ACC112 (cell line): ENCODE results near the gene INPP5A.

Experiments
- H2AFZ ChIP-seq: fragments of 200-600 bp; sonication (generic); one replicate; pipeline ENCODE4 v1.6.0; 2017; ENCODE audit warnings: antibody characterized with exemption, low read length; ENCODE audit not compliant: unreplicated experiment
- H3K27ac ChIP-seq: fragments of 200-600 bp; sonication (generic); 2 replicates; pipeline ENCODE4 v1.5.1; 2014; ENCODE audit warnings: low read depth, mild to moderate bottlenecking, antibody characterized with exemption, low read length, moderate library complexity
- H3K27me3 ChIP-seq: fragments of 200-600 bp; sonication (generic); 2 replicates; pipeline ENCODE4 v1.6.1; 2014; ENCODE audit warnings: mild to moderate bottlenecking, antibody characterized with exemption, low read length, moderate library complexity, mixed read lengths; ENCODE audit not compliant: insufficient read depth
- H3K36me3 ChIP-seq: fragments of 200-600 bp; sonication (generic); 2 replicates; pipeline ENCODE4 v1.6.1; 2016; ENCODE audit warnings: mild to moderate bottlenecking, antibody characterized with exemption, low read length, moderate library complexity, mixed read lengths; ENCODE audit not compliant: insufficient read depth
- H3K4me1 ChIP-seq: fragments of 200-600 bp; sonication (generic); one replicate; pipeline ENCODE4 v1.6.1; 2016; ENCODE audit warnings: low read length, mixed read lengths; ENCODE audit not compliant: insufficient read depth, unreplicated experiment, control insufficient read depth
- H3K4me3 ChIP-seq: fragments of 200-600 bp; sonication (generic); 2 replicates; pipeline ENCODE4 v1.5.1; 2014; ENCODE audit warnings: mild to moderate bottlenecking, low read depth, low read length
- H3K79me2 ChIP-seq: fragments of 200-600 bp; sonication (generic); one replicate; pipeline ENCODE4 v1.6.0; 2016; ENCODE audit warnings: low read length; ENCODE audit not compliant: control insufficient read depth, unreplicated experiment, insufficient read depth

The INPP5A gene

GRCh38 chr10:132690821-132691610, 153.4 kb downstream of the INPP5A start:
- Histone ChIP-seq H3K36me3 (0 out of 2 replicates have a peak, but pooled peaks cover 5% of the 10 kb centered on the region), H3K79me2 (peaks cover 1% of the 10 kb centered on the region), H3K4me1 (no peaks in the 10 kb centered on the region), H3K27me3 (no peaks in the 10 kb centered on the region), H2AFZ (no peak overlapping the region), H3K27ac (no peak overlapping the region), H3K4me3 (no peak overlapping the region)

DNA sequence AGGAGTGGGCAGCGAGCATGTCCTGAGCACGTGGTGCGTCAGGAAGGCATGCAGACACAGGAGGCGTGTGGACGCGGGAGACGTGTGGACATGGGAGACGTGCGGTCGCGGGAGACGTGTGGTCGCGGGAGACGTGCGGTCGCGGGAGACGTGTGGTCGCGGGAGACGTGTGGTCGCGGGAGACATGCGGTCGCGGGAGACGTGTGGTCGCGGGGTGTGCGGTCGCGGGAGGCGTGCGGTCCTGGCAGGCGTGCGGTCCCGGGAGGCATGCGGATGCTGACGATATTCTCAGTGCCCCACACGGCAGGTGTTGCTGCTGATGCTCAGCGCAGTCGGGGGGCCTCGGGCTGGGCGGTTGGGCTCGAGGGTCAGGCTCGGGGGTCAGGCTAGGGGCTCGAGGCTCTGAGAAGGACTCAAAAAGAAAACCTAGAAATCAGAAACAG, 154.1 kb downstream of the INPP5A start:
- Histone ChIP-seq H2AFZ (no peak overlapping the region), H3K79me2 (no peaks in the 10 kb centered on the region), H3K4me1 (no peaks in the 10 kb centered on the region), H3K27ac (no peak overlapping the region), H3K27me3 (no peaks in the 10 kb centered on the region), H3K4me3 (no peak overlapping the region), H3K36me3 (0 out of 2 replicates have a peak, but pooled peaks cover 5% of the 10 kb centered on the region)

DNA sequence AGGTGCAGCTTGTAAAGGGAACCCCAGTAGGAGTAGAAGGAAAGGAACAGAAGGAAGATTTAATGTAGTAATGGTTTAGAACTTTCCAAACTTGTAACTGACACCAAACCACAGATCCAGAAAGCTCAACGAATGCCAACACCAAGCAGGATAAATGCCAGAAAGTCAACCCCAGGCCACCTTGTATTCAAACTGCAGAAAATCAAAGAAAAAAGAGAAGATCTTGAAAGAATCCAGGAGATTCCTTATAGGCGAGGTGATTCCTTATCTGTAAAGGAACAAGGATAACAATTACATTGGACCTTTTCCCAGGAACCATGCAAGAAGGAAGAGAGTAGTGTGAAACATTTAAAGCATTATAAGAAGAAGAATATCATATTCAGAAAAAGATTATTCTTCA, 154.7 kb downstream of the INPP5A start:
- no peaks in the 10 kb centered on the region for H3K27me3 ChIP-seq
- no peaks in the 10 kb centered on the region for H3K79me2 ChIP-seq
- 0 out of 2 replicates have a peak, but pooled peaks cover 5% of the 10 kb centered on the region for H3K36me3 ChIP-seq
- H2AFZ ChIP-seq, result no peak overlapping the region
- no peak overlapping the region for H3K27ac ChIP-seq
- H3K4me3 ChIP-seq, result no peak overlapping the region
- no peaks in the 10 kb centered on the region for H3K4me1 ChIP-seq

- Histone ChIP-seq H3K27me3 (no peaks in the 10 kb centered on the region), H3K4me3 (no peak overlapping the region), H3K36me3 (0 out of 2 replicates have a peak, but pooled peaks cover 5% of the 10 kb centered on the region), H3K79me2 (no peaks in the 10 kb centered on the region), H3K4me1 (no peaks in the 10 kb centered on the region), H3K27ac (no peak overlapping the region), H2AFZ (no peak overlapping the region)
These were observed 156.1 kb downstream of the INPP5A start for GRCh38 chr10:132693676-132694075.

DNA sequence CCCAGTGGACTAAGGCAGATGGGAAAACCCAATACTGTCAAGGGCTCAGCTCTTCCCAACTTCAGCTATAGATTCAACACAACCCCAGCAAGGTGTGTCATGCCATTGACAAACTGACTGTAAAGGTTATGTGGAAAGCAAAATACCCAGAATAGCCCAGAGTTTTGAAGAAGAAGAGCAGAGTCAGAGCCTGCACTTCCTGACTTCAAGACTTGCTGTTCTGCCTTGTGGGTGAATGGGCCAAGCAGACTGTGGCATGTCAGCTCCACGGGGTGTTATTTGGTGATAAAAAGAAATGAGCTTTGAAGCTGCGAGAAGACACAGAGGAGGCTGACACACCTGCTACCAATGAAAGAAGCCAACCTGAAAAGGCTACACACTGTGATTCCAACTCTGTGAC, 158.6 kb downstream of the INPP5A start:
- Histone ChIP-seq H3K79me2 (no peaks in the 10 kb centered on the region), H3K36me3 (0 out of 2 replicates have a peak, but pooled peaks cover 4% of the 10 kb centered on the region), H3K4me1 (peaks cover 12% of the 10 kb centered on the region), H3K4me3 (no peak overlapping the region), H3K27me3 (no peaks in the 10 kb centered on the region), H2AFZ (no peak overlapping the region), H3K27ac (no peak overlapping the region)

DNA sequence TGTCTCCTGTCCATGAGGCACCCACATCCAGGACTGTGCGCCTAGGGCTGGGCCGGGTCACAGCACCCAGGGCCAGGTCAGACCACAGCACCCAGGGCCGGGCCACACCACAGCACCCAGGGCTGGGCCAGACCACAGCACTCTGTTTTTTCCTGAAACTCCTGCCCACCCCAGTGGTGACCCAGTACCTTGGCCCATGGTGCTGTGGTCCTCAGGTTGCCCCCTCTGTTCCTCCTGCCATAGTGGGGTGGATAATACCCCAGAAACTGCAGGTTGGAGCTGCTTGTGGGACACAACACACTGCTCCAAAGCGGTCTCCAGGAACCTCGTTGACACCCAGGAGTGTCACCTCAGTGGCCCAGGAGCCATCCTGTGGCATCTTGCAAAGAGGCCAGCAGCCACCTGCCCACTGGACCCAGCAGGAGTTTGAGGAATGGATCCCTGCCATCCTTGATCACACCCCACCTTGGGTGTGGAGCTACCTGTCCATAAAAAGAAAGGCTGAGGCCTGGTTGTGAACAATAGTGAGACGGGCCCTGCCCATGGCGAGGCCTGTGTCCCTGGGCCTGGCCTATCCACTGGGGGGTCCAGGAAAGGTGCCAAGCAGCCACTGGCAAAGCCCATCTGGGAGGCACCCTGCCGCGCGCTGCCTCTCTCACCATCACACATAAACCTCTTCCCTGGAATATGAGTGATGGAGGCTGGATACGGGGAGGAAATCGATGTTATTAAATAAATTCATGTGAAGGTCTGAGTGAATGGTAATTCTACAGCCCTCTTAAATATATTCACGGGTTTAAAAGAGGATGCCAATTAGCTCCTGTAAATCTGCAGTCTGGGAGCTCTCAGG, 159.4 kb downstream of the INPP5A start:
- Histone ChIP-seq H2AFZ (no peak overlapping the region), H3K27me3 (no peaks in the 10 kb centered on the region), H3K27ac (no peak overlapping the region), H3K36me3 (no peaks in the 10 kb centered on the region), H3K79me2 (no peaks in the 10 kb centered on the region), H3K4me3 (no peak overlapping the region), H3K4me1 (peaks cover 12% of the 10 kb centered on the region)

GRCh38 chr10:132697578-132698200, 160.1 kb downstream of the INPP5A start:
- no peak overlapping the region for H2AFZ ChIP-seq
- no peaks in the 10 kb centered on the region for H3K36me3 ChIP-seq
- no peak overlapping the region for H3K27ac ChIP-seq
- H3K4me3 ChIP-seq, result no peak overlapping the region
- no peaks in the 10 kb centered on the region for H3K79me2 ChIP-seq
- H3K27me3 ChIP-seq, result no peaks in the 10 kb centered on the region
- peaks cover 12% of the 10 kb centered on the region for H3K4me1 ChIP-seq

DNA sequence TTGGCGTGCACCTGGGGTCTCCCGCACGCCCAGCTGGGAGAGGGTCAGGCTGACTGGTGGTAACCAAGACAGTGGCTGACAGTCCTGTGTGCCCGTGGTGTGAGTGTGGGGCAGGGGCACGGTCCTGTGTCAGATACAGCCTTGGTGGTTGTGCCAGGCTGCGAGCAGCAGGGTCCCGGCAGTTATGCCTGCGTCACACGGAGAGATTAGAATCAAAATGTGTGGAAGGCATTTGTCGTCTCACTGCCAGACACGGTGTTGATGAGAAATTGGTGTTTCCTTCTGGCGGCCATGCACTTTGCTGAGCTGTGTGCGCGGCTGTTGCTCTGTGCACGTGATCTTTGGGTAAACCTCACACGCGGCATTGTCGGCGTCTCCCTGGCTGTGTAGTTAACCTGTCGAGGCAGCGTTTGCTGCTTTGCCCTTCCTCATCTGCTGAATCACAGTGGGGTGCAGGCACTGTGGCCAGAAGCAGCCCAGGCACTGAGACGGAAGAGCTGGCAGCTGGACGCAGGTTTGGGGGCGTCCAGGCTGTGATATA, 160.7 kb downstream of the INPP5A start:
- peaks cover 12% of the 10 kb centered on the region for H3K4me1 ChIP-seq
- H3K27me3 ChIP-seq, result no peaks in the 10 kb centered on the region
- H3K79me2 ChIP-seq, result no peaks in the 10 kb centered on the region
- no peaks in the 10 kb centered on the region for H3K36me3 ChIP-seq
- no peak overlapping the region for H2AFZ ChIP-seq
- H3K4me3 ChIP-seq, result no peak overlapping the region
- no peak overlapping the region for H3K27ac ChIP-seq

- H3K4me1 ChIP-seq, result peaks cover 12% of the 10 kb centered on the region
- H2AFZ ChIP-seq, result no peak overlapping the region
- H3K36me3 ChIP-seq, result no peaks in the 10 kb centered on the region
- no peaks in the 10 kb centered on the region for H3K79me2 ChIP-seq
- H3K4me3 ChIP-seq, result no peak overlapping the region
- H3K27ac ChIP-seq, result no peak overlapping the region
- H3K27me3 ChIP-seq, result no peaks in the 10 kb centered on the region
These were observed 161.3 kb downstream of the INPP5A start for GRCh38 chr10:132698761-132699391.
